Ishikawa (cell line): ENCODE data around the gene CHEK2.

Source experiments
- CEBPB ChIP-seq: IDR thresholded peaks from 2 replicates; pipeline ENCODE4 v1.6.1; 2012
- CREB1 ChIP-seq: IDR thresholded peaks from 2 replicates; pipeline ENCODE4 v1.6.1; 2012; ENCODE audit warnings: low read depth
- FOXM1 ChIP-seq: IDR thresholded peaks from 2 replicates; pipeline ENCODE4 v1.6.1; 2012; ENCODE audit warnings: low read depth, borderline replicate concordance
- MAX ChIP-seq: IDR thresholded peaks from 2 replicates; pipeline ENCODE4 v1.6.1; 2012
- NFIC ChIP-seq: IDR thresholded peaks from 2 replicates; pipeline ENCODE4 v1.6.1; 2012
- TAF1 ChIP-seq: IDR thresholded peaks from 2 replicates; pipeline ENCODE4 v1.6.1; 2012; ENCODE audit warnings: low read depth, mild to moderate bottlenecking
- YY1 ChIP-seq: IDR thresholded peaks from 2 replicates; pipeline ENCODE4 v1.6.1; 2012; ENCODE audit warnings: low read depth

DNA sequence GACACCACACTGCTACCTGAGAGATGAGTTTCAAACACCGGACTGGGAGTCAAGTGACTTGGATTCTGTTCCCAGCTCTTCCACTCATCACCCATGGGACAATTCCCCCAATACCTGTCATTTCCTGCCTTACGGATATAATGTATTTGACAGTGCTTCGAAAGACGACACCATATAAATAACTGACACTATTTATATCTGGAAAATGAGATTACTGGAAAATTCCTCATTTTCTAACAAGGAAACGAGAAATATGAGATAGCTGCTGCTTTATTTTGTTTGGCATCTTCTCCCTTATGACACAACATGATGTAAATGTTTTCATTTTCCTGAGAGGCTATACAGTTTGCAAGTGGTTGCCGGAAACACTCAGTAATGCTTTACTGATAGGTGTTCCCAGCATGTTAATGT lies 8.9 kb upstream of the CHEK2 start:
- TF ChIP-seq MAX (no peak), FOXM1 (no peak), CREB1 (no peak), NFIC (no peak), TAF1 (no peak), YY1 (no peak), CEBPB (no peak)
